OCI-M1 (cell line): ENCODE measurements around the gene FBXL17.

Experiments used
- DNase-seq: peaks from one replicate; lab custom pipeline; 2025; lab: John Stamatoyannopoulos, UW

FBXL17 gene

DNA sequence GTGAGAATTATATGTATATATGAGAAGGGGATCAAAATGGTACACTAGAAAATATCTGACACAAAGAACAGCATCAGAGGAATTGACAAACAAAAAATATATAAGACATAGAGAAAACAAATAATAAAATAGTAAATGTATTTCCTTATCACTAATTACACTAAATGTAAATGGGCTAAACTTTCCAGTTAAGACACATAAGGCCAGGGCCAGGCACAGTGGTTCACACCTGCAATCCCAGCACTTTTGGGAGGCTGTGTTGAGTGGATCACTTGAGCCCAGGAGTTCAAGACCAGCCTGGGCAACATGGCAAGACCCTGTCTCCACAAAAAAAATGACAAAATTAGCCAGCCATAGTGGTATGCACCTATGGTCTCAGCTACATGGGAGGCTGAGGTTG is 8.5 kb downstream of the FBXL17 start:
- no peak for DNase-seq

- DNase-seq, result no peak
Observed at GRCh38 chr5:108372369-108372768, 9.5 kb downstream of the FBXL17 start.

DNA sequence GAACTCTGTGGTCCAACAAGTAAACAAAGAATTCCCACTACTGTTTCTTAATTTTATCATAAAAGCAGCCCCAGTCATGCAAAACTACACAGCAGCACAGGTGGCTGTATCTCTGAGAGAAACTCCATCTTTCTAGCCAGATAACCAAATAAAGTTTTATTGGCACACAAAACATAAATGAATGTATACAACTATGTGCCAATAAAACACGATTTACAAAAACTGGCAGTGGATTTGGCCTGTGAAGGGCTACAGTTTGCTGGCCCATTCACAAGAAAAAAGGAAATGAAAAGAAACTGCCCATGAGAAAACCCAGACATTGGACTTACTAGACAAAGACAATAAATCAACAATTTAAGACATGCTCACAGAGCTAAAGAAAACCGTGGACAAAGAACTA is 10.6 kb downstream of the FBXL17 start:
- DNase-seq, result no peak

DNA sequence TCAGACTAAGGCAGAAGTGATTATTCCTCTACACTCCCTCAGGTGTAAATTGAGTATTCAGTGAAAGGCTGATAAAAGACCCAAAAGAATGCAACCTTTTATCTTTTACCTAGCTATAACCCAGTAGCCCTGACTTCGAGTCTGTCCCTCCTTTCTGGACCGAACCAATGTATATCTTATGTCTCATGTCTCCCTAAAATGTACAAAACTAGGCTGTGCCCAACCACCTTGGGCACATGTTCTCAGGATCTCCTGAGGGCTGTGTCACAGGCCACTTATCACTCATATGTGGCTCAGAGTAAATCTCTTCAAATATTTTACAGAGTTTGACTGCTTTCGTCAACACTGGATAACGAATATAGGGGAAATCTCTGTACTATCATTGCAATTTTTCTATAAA is 12.7 kb downstream of the FBXL17 start:
- no peak for DNase-seq

- DNase-seq, result no peak
Observed at GRCh38 chr5:108367679-108368334, 14.1 kb downstream of the FBXL17 start.

GRCh38 chr5:108366500-108366899 is 15.4 kb downstream of the FBXL17 start:
- no peak for DNase-seq

- no peak for DNase-seq
Observed at GRCh38 chr5:108361771-108362170, 20.1 kb downstream of the FBXL17 start.

DNA sequence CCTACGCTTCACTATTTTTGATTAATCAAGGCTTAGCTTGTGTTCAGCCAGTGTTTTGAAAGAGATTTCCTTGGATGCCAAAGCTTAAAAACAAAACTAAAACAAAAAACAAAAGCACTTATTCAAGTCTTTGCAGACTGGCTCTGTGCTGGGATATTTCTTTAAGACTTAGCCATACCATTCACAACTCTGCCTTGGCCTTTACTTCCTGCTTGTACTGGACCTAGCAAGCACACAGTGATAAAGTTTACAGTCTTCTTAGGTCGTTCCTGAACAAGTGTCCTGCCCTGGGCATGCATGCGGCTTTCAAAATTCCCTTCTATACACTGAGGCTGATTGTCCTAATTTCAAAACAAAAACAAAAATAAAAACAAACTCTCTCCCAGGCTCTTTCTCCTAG is 20.7 kb downstream of the FBXL17 start:
- DNase-seq, result no peak

- no peak for DNase-seq
Observed at GRCh38 chr5:108360280-108360679, 21.6 kb downstream of the FBXL17 start.

DNA sequence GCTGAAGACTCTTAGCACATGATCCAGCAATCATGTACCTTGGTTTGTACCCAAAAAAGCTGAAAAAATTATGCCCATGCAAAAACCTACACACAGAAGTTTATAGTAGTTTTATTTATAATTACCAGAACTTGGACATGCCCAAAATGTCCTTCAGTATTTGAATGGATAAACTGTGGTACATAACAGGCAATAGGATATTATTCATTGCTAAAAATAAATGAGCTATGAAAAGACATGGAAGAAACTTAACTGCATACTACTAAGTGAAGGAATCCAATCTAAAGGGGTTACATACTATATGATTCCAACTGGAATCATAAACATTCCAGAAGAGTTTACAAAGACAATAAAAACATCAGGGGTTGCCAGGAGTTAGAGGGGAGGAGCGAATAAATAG is 25.6 kb downstream of the FBXL17 start:
- no peak for DNase-seq

- DNase-seq, result no peak
Observed at GRCh38 chr5:108353087-108353486, 28.8 kb downstream of the FBXL17 start.

GRCh38 chr5:108345541-108346171 is 36.2 kb downstream of the FBXL17 start:
- DNase-seq, result peak; percentile 76

DNA sequence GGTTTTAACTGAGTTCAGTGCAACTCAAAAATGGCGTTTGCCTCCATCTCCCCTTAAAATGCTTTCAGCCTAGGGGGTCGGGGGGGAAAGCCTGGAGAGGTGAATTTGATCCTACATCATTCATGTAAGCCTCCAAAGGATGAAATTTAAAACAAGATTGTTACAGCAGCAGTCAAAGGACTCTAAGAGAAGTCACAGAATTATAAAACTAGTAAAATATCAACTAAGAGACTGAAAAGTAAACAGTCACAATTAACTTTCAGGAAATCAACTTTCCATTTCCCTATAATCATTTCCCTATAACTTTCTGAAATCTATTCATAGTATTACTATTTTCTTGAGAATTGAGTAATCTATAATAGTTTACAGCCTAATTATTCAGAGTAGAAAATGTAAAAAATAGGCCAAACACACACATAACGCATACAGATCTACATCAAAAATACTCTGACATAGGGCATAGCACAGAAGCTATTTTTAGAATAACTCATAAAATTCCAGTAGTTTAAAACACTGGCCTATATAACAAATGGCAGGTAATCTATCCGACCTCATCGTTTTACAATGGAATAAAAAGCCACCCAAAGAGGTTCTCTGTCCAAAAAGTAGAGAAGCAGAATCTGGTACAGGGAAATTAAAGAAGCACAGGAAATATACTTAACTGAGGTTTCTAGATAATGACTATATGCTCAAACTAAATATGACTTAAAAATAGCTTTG is 37.6 kb downstream of the FBXL17 start:
- no peak for DNase-seq

DNA sequence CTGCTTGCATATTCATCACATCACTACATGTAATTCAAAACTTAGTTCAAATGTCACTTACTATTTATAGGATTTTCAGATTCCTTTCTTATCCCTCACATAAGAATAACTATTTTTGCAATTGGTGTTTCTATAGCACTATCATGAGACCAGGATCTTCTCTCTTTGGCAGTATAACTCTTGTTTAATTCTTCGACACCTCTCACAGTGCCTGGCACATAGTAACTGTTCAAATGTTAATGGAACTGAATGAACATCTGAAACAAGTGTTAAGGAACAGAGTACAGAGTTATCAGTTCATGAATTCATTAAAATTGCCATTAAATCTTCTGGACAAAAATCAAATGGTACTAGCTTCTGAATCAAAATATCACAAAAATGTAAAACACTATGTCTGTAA is 40.0 kb downstream of the FBXL17 start:
- no peak for DNase-seq

DNA sequence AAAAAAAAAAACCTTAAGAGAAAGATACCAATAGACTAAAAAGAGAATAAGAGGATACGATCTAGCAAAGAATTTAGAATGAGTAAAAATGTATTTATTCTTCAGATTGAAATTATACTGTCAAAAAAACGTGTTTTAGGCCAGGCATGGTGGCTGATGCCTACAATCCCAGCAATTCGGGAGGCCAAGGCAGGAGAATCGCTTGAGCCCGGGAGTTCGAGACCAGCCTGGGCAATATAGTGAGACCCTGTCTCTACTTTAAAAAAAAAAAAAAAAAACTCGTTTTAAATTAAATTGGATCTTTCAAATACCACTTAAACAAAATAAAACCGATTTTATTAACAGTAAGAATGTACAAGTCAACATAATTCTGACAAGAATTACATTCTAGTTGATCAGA is 41.8 kb downstream of the FBXL17 start:
- no peak for DNase-seq

DNA sequence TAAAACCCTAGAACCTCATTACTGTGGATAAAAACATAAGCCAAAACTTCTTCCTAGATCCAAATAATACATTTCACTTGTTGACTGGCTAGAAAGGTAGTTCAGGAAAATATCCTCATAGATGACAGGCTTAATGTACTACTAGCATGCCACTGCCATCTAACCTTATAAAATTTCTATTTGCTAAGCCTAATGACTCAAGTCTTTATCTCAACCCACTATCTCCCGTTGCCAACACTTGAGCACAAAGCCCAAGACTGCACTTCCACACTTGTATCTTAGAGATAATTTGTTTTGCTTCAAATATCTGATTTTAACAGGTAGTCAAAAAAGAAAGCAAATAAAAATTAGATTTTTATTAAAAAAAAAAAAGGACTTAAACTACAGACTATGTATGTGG is 42.7 kb downstream of the FBXL17 start:
- DNase-seq, result no peak

DNA sequence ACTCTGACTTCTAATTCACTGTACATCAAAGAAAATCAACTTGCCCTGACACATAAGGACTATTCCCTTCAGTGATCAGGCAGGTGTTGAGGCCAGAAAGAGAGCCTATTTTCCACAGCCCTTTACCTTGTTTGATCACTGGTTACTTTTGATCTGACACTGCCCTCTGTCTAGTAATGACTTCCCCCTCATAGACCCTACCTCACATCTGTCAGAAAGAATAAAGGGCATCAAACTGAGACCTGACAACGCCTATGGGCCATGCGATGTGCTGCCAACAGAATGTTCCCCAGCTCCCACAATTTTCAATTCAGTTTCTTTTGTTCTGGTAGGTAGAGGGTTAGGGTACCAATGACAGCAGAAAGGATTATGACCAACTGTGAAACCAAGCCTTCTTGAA is 47.7 kb downstream of the FBXL17 start:
- DNase-seq, result no peak

DNA sequence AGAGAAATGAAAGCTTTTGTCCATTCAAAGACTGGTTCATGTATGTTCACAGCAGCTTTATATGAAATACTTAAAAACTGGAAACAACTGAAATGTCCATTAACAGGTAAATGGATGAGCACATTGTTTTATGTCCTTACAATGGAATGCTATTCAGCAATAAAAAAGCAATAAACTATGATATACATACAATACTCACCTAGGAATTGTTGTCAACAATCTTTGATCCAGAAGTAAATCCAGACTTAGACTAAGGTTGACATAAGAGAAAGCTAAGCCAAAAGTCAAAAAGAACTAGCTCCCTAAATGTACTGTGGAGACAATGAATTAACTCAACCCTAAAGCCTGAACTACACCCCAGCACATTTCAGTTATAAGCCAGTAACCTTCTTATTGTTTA is 54.9 kb downstream of the FBXL17 start:
- DNase-seq, result no peak

- DNase-seq, result no peak
Observed at GRCh38 chr5:108324886-108325285, 57.0 kb downstream of the FBXL17 start.

GRCh38 chr5:108321341-108321740 is 60.6 kb downstream of the FBXL17 start:
- no peak for DNase-seq

- DNase-seq, result peak; percentile 44
Observed at GRCh38 chr5:108320231-108320630, 61.7 kb downstream of the FBXL17 start.

GRCh38 chr5:108315829-108316228 is 66.1 kb downstream of the FBXL17 start:
- no peak for DNase-seq

DNA sequence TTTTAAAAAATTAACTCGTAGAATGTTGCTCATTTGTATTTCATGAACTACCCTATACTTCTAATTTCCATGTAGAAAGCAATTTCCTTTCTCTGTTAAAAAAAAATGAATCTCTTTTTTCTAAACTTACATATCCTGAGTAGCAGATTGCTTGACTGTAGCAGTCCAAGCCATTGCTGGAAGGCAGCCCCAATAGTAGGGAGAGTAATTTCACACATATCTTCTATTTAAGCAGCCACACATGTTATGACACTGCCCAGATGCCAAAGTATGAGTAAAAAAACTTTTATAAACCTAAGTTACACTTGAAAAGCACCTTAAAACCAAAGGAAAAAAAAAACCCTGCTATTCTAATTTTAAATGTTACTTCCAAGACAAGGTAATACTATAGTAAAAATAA is 69.6 kb downstream of the FBXL17 start:
- DNase-seq, result no peak

- DNase-seq, result no peak
Observed at GRCh38 chr5:108311682-108312081, 70.2 kb downstream of the FBXL17 start.
